ENCODE measurements around the gene RUBCN. TPM values are rescaled to one million over a fixed set of nuclear protein-coding genes. Genes with fewer than 3 reads are reported as not detected.
"Not testable (repeated sequence)": the region's sequence is repeated elsewhere in the genome, so short reads cannot be mapped to it uniquely, and the experiment has no call there.

The RUBCN gene
- total RNA-seq, 2 experiments from 2014 or later, result 32.9 to 33.3 TPM

DNA sequence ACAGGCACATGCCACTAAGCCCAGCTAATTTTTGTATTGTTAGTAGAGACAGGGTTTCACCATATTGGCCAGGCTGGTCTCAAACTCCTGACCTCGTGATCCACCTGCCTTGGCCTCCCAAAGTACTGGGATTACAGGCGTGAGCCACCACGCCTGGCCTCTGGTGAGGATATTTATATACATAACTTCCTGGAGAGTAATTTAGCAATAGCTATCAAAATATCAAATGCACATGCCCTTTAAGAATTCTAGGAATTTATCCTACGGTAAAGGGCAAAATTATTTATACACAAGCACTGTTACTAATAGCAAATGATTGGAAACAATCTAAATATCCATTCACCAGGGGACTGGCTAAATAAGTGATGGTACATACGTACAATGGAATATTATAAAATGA, 25.7 kb downstream of the RUBCN start:
- POLR2A ChIA-PET, H3K27me3 Mint-ChIP-seq, H3K27ac Mint-ChIP-seq, H3K4me3 Mint-ChIP-seq, CTCF ChIA-PET, DNase-seq, H3K9me3 Mint-ChIP-seq: not testable (repeated sequence)
- Mint-ChIP-seq H3K36me3 (peaks cover 13% of the 10 kb centered on the region), H3K4me1 (ENCODE audit: low read depth) (peaks cover 35% of the 10 kb centered on the region)
- intact Hi-C loops (cut with micrococcal nuclease), result loop anchor here (10.0 kb wide), 1 partner anchor 416 kb away; the partner anchor contains the start of gene DLG1

DNA sequence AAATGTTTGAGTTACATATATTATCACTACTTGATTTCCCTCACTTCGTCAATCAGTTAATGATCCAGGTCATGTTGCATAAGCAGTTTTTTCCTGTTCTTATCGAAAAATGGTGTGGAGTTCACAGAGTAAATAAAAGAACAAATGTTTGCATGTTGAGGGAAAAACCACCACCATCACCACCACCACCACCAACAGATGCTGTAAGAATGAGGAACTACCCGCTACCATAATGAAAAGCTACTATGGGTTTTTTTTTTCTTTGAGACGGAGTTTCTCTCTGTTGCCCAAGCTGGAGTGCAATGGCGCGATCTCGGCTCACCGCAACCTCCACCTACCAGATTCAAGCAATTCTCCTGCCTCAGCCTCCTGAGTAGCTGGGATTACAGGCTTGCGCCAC, 27.6 kb downstream of the RUBCN start:
- intact Hi-C loops (cut with micrococcal nuclease), result no loop called here
- H3K9me3 Mint-ChIP-seq, result no peaks in the 10 kb centered on the region
- POLR2A ChIA-PET, result no interaction called here
- peaks cover 29% of the 10 kb centered on the region for H3K4me1 Mint-ChIP-seq (ENCODE audit: low read depth)
- H3K27me3 Mint-ChIP-seq, result no peaks in the 10 kb centered on the region
- CTCF ChIA-PET, result no interaction called here
- H3K4me3 Mint-ChIP-seq, result no peak overlapping the region
- no peak overlapping the region for H3K27ac Mint-ChIP-seq
- no peak for DNase-seq
- H3K36me3 Mint-ChIP-seq, result peaks cover 15% of the 10 kb centered on the region

DNA sequence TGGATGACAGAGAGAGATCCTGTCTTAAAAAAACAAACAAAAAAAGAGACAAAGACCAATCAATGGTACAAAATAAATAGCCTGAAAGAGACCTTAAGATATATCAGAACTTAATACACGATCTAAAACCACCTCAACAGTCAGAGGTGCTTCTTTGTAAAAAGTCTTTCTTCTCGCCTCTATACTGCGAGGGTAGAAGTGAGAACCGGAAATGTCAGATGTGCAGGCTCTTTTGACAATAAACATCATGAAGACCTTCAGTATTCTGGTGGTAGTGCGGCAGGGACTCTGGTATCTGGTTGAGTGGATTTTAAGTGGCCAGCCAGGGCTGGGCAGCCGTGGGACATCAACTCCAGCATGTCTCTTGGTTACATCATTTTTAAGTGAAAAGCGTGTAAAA, 30.0 kb downstream of the RUBCN start:
- DNase-seq, result no peak
- Mint-ChIP-seq H3K9me3 (no peaks in the 10 kb centered on the region), H3K27ac (no peak overlapping the region), H3K4me1 (ENCODE audit: low read depth) (peaks cover 9% of the 10 kb centered on the region), H3K4me3 (no peak overlapping the region), H3K36me3 (peaks cover 19% of the 10 kb centered on the region), H3K27me3 (no peaks in the 10 kb centered on the region)
- intact Hi-C loops (cut with micrococcal nuclease), result no loop called here
- CTCF ChIA-PET, result no interaction called here
- POLR2A ChIA-PET, result no interaction called here

DNA sequence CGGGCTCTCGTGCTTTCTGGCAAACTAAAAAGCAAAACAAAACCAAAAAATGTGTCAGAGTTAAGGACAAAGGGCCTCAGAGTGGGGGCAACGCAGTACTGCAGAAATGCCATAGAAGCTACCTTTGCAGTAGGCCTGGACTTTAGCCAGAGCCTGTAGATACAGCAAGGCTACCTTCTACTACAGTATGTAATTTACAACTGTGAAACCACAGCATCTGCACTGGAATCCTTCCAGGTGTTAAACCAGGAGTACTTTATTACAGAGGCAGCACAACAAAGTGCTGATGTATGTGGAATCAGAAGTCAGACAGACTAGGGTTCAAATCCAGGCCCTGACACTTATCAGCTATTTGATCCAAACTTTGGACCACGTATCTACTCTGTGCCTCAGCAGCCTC, 34.9 kb downstream of the RUBCN start:
- H3K27me3 Mint-ChIP-seq, result no peaks in the 10 kb centered on the region
- no peak overlapping the region for H3K4me3 Mint-ChIP-seq
- H3K27ac Mint-ChIP-seq, result no peak overlapping the region
- H3K4me1 Mint-ChIP-seq (ENCODE audit: low read depth), result peaks cover 11% of the 10 kb centered on the region
- intact Hi-C loops (cut with micrococcal nuclease), result no loop called here
- H3K9me3 Mint-ChIP-seq, result no peaks in the 10 kb centered on the region
- POLR2A ChIA-PET, result no interaction called here
- peaks cover 51% of the 10 kb centered on the region for H3K36me3 Mint-ChIP-seq
- DNase-seq, result no peak
- CTCF ChIA-PET, result no interaction called here

DNA sequence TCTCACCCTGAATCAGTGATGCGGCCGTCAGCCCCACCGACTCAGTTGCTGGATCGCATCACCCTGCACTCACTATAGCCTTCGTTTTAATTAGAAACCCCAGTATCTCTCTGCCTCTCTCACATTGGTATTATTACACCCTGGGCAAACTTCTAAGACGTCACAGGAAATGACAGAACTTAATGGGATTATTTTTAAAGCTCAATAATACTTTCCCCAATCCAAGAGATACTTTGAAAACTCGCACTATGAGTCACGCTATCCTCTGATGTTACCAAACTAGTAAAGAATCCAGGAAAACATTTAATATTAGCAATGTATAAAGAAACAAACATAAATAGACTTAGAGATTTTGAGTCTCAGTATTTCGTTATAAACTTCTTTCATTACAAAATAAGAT, 36.6 kb downstream of the RUBCN start:
- H3K4me1 Mint-ChIP-seq (ENCODE audit: low read depth), result peaks cover 11% of the 10 kb centered on the region
- POLR2A ChIA-PET, result interaction anchor here (1.0 kb wide), 1 partner anchor 11 kb away, joined by 3 read pairs; no protein-coding TSS in a partner anchor
- no peaks in the 10 kb centered on the region for H3K9me3 Mint-ChIP-seq
- peaks cover 59% of the 10 kb centered on the region for H3K36me3 Mint-ChIP-seq
- no peak overlapping the region for H3K4me3 Mint-ChIP-seq
- intact Hi-C loops (cut with micrococcal nuclease), result no loop called here
- H3K27me3 Mint-ChIP-seq, result no peaks in the 10 kb centered on the region
- CTCF ChIA-PET, result no interaction called here
- no peak overlapping the region for H3K27ac Mint-ChIP-seq
- no peak for DNase-seq

DNA sequence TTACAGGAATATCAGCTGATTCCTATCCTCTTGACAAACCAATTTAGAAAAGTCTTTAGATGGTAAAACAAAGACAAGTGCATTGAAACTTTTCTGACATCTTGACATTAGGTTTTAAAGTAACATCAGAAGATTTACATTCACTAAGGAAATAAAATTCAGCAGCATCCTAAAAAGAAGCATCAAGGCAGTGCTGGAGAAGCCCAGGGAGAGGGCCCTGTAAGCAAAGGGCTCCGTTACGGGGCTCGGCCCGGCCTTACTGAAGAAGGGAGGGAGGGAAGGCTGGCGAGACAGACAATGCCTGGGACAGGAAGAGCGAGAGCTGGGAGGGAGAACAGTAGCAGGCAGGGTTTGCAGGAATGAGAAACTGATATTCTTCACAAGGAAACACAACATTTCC, 39.3 kb downstream of the RUBCN start:
- no peaks in the 10 kb centered on the region for H3K9me3 Mint-ChIP-seq
- ChIA-PET POLR2A (no interaction called here), CTCF (no interaction called here)
- intact Hi-C loops (cut with micrococcal nuclease), result no loop called here
- peaks cover 65% of the 10 kb centered on the region for H3K36me3 Mint-ChIP-seq
- no peak overlapping the region for H3K27ac Mint-ChIP-seq
- peaks cover 11% of the 10 kb centered on the region for H3K4me1 Mint-ChIP-seq (ENCODE audit: low read depth)
- H3K4me3 Mint-ChIP-seq, result no peak overlapping the region
- no peak for DNase-seq
- no peaks in the 10 kb centered on the region for H3K27me3 Mint-ChIP-seq

DNA sequence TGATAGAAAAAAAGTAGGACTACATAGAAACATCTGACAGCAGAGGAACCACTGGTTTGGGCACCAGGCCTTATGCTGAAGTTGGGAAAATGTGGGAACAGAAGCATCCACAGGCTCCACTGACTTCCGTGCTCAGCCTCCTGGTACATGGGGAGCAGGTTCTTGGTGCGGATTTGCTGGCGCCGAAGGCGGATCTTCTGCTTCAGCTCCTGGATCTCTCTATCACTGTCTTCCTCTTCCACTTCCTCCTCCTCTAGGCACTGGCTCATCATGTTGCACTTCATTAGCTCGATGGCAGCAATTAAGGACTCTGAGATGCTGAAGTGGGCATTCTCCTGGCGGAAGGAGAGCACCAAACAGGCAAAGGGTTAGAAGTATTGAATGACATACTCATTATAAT, 42.5 kb downstream of the RUBCN start:
- Mint-ChIP-seq H3K9me3 (no peaks in the 10 kb centered on the region), H3K4me1 (ENCODE audit: low read depth) (peaks cover 3% of the 10 kb centered on the region), H3K27ac (no peak overlapping the region), H3K27me3 (no peaks in the 10 kb centered on the region), H3K4me3 (no peak overlapping the region), H3K36me3 (peaks cover 66% of the 10 kb centered on the region)
- ChIA-PET CTCF (interaction anchor here (1.9 kb wide), 1 partner anchor 95 kb away, joined by 4 read pairs; no protein-coding TSS in a partner anchor), POLR2A (no interaction called here)
- intact Hi-C loops (cut with micrococcal nuclease), result no loop called here
- DNase-seq, result no peak

DNA sequence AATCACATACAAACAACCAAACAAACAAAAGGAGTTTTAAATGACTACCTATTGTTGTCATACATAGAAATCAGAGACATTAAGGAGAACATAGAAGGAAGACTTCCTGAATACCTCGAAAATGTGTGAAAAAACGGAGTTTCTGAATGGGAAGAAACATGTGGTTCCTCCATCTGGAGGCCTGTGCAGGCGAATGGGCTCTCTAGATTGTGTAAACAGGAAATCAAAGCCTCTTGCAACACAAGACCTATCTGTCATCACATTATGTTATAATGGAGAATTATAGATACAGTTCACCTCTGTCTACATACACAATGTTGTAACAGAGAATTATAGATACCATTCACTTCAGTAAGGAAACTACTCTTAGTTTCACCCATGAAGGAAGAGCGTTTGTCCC, 44.1 kb downstream of the RUBCN start:
- intact Hi-C loops (cut with micrococcal nuclease), result no loop called here
- CTCF ChIA-PET, result no interaction called here
- Mint-ChIP-seq H3K27ac (no peak overlapping the region), H3K9me3 (no peaks in the 10 kb centered on the region), H3K27me3 (no peaks in the 10 kb centered on the region), H3K4me1 (ENCODE audit: low read depth) (no peaks in the 10 kb centered on the region), H3K4me3 (no peak overlapping the region), H3K36me3 (peaks cover 63% of the 10 kb centered on the region)
- DNase-seq, result no peak
- POLR2A ChIA-PET, result no interaction called here

DNA sequence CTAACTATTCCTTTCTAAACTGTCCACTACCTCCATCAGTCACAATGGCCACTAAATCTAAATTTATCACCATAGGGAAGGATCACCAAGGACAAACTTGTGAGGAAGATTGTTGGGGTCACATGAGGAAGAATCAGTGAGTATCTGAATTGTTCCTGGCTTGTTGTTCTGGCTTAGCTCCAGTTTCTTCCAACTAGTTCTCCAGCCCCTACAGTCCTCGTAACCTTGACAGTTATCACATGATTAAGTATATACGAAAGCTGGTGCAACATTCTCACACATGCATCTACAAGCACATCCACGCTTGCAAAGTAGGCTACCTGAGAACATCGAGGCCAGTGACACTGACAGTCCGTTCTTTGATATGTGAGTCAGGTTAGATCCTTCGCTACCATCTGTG, 46.0 kb downstream of the RUBCN start:
- peaks cover 13% of the 10 kb centered on the region for H3K4me1 Mint-ChIP-seq (ENCODE audit: low read depth)

DNA sequence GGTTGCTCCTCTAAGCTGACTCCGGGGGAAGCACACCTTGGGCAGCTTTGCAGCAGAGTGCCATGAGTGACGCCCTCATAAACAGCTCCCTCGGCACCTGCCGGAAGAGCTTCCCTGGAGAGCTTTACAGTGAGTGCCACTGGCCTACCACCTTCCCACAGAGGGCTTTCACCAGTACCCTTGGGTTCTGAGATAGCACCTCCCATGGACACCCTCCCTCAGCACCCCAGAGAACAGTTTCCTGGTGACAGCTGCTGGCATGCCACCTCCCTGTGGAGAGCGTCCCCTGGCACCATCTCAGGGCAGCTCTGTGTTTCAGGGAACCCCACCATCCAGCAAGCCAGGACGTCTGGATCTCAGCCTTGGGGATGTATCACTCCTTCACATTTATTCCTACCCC, 49.1 kb downstream of the RUBCN start:
- intact Hi-C loops (cut with micrococcal nuclease), result no loop called here
- H3K27ac Mint-ChIP-seq, result no peak overlapping the region
- no peaks in the 10 kb centered on the region for H3K9me3 Mint-ChIP-seq
- H3K4me1 Mint-ChIP-seq (ENCODE audit: low read depth), result peaks cover 13% of the 10 kb centered on the region
- CTCF ChIA-PET, result no interaction called here
- H3K4me3 Mint-ChIP-seq, result no peak overlapping the region
- DNase-seq, result no peak
- no peaks in the 10 kb centered on the region for H3K27me3 Mint-ChIP-seq
- peaks cover 37% of the 10 kb centered on the region for H3K36me3 Mint-ChIP-seq
- POLR2A ChIA-PET, result no interaction called here

More for the DNA sequence above, 46.0 kb downstream of the RUBCN start:
- H3K27ac Mint-ChIP-seq, result no peak overlapping the region
- ChIA-PET POLR2A (no interaction called here), CTCF (no interaction called here)
- intact Hi-C loops (cut with micrococcal nuclease), result no loop called here
- H3K9me3 Mint-ChIP-seq, result no peaks in the 10 kb centered on the region
- H3K36me3 Mint-ChIP-seq, result peaks cover 50% of the 10 kb centered on the region
- no peak overlapping the region for H3K4me3 Mint-ChIP-seq
- no peak for DNase-seq
- no peaks in the 10 kb centered on the region for H3K27me3 Mint-ChIP-seq

DNA sequence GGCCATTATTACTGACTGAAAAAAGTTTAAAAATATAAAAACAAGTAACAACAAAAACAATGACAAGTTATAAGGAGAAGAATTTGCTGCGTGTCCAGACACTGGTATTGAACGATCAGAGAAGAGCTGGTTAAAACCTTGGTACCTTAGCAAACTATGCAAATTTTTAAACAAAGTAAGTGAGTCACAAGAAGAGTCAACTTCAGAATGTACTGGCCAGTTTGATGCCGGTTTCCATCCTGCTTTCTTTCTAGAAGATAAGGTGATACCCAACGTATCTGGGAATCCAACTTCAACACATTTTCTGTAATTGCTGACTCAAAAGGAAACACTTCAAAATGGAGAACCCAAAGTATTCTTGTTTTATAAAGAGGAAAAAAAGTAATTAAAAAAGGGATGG, 49.8 kb downstream of the RUBCN start:
- intact Hi-C loops (cut with micrococcal nuclease), result no loop called here
- peaks cover 38% of the 10 kb centered on the region for H3K36me3 Mint-ChIP-seq
- DNase-seq, result no peak
- no peaks in the 10 kb centered on the region for H3K27me3 Mint-ChIP-seq
- H3K4me3 Mint-ChIP-seq, result no peak overlapping the region
- ChIA-PET CTCF (interaction anchor here (0.9 to 1.6 kb wide), 2 partner anchors 52 to 88 kb away, joined by 3 read pairs; no protein-coding TSS in a partner anchor), POLR2A (no interaction called here)
- no peak overlapping the region for H3K27ac Mint-ChIP-seq
- peaks cover 13% of the 10 kb centered on the region for H3K4me1 Mint-ChIP-seq (ENCODE audit: low read depth)
- H3K9me3 Mint-ChIP-seq, result no peaks in the 10 kb centered on the region

DNA sequence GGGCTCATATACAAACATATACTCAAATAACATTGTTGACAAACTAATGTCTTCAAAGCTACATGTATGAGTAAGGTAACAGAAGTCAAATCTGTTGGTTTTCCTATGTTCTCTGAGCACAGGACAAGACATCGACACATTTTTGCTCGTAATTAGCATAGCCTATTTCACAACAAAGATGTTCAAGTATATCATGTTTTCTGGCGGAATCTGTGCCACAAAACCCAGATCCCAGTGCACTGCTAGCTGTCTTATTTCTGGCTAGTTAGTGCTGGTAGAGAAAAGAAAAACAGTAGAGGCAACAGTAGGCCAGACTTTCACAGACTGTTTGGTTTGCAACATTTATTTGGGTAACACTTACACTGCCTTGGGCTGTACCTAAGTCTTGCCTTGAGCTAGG, 51.2 kb downstream of the RUBCN start:
- Mint-ChIP-seq H3K27ac (no peak overlapping the region), H3K36me3 (peaks cover 32% of the 10 kb centered on the region), H3K27me3 (no peaks in the 10 kb centered on the region), H3K4me3 (no peak overlapping the region), H3K4me1 (ENCODE audit: low read depth) (peaks cover 13% of the 10 kb centered on the region), H3K9me3 (no peaks in the 10 kb centered on the region)
- POLR2A ChIA-PET, result interaction anchor here (0.7 kb wide), 1 partner anchor 11 kb away, joined by 3 read pairs; no protein-coding TSS in a partner anchor
- intact Hi-C loops (cut with micrococcal nuclease), result no loop called here
- CTCF ChIA-PET, result interaction anchor here (1.6 kb wide), 1 partner anchor 87 kb away, joined by 3 read pairs; no protein-coding TSS in a partner anchor
- no peak for DNase-seq

DNA sequence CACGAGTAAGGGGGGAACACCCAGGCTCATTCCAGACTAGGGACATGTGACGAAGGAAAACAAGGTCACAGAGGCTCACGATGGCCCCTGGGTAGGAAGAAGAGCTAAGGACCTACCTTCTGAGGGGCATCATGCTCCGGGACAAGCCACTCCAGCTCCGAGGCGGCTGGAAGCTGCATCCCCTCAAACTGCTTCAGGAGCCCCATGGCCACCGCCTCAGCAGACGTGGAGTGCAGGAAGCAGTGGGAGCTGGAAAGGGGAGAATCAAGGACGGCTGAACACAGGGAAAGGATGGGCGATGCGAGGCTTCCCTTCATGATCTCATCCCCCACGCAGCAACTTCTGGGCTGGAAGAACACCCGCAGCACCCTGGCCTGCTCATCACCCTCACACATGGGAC, 53.5 kb downstream of the RUBCN start:
- Mint-ChIP-seq H3K27ac (no peak overlapping the region), H3K27me3 (no peaks in the 10 kb centered on the region), H3K36me3 (peaks cover 29% of the 10 kb centered on the region), H3K4me1 (ENCODE audit: low read depth) (peaks cover 13% of the 10 kb centered on the region), H3K4me3 (no peak overlapping the region), H3K9me3 (peaks cover 6% of the 10 kb centered on the region)
- CTCF ChIA-PET, result no interaction called here
- POLR2A ChIA-PET, result no interaction called here
- DNase-seq, result no peak
- intact Hi-C loops (cut with micrococcal nuclease), result no loop called here
